ENCODE measurements around the gene STX4.
A peak's percentile ranks its signal among the peaks of the same experiment; 100 is the strongest.

The STX4 gene

GRCh38 chr16:31064882-31065461 is 31.6 kb downstream of the STX4 start:
- DNase-seq (ENCODE audit: low spot score) = no peak

GRCh38 chr16:31067342-31067741 is 34.0 kb downstream of the STX4 start:
- no peak for DNase-seq (ENCODE audit: low spot score)

GRCh38 chr16:31071861-31072260 is 38.5 kb downstream of the STX4 start:
- DNase-seq (ENCODE audit: low spot score) = no peak

- peak; percentile 42 for DNase-seq (ENCODE audit: low spot score)
These were observed 39.3 kb downstream of the STX4 start for GRCh38 chr16:31072540-31073141.

- DNase-seq (ENCODE audit: low spot score) = peak; percentile 88
These were observed 40.0 kb downstream of the STX4 start for GRCh38 chr16:31073142-31073969.

GRCh38 chr16:31073970-31074813 is 40.8 kb downstream of the STX4 start, which contains the start of the genes ZNF646 and ZNF668:
Gene ZNF646 (plus strand): TSS chr16:31074422. CDS start chr16:31076325, 1,903 bp downstream.
Gene ZNF668 (minus strand): TSS chr16:31074240. CDS start chr16:31064459, 9,781 bp downstream.
- DNase-seq (ENCODE audit: low spot score) = peak; percentile 96

GRCh38 chr16:31074814-31075183 is 41.4 kb downstream of the STX4 start:
- DNase-seq (ENCODE audit: low spot score) = no peak

- no peak for DNase-seq (ENCODE audit: low spot score)
These were observed 43.0 kb downstream of the STX4 start for GRCh38 chr16:31076319-31076718.

- no peak for DNase-seq (ENCODE audit: low spot score)
These were observed 43.7 kb downstream of the STX4 start for GRCh38 chr16:31077024-31077423.

- no peak for DNase-seq (ENCODE audit: low spot score)
These were observed 44.4 kb downstream of the STX4 start for GRCh38 chr16:31077592-31078396.

GRCh38 chr16:31078597-31079341 is 45.4 kb downstream of the STX4 start:
- DNase-seq (ENCODE audit: low spot score) = no peak

- DNase-seq (ENCODE audit: low spot score) = no peak
These were observed 46.1 kb downstream of the STX4 start for GRCh38 chr16:31079342-31079944.

- no peak for DNase-seq (ENCODE audit: low spot score)
These were observed 46.8 kb downstream of the STX4 start for GRCh38 chr16:31080035-31080629.

- no peak for DNase-seq (ENCODE audit: low spot score)
These were observed 47.5 kb downstream of the STX4 start for GRCh38 chr16:31080756-31081419.

GRCh38 chr16:31081428-31082351 is 48.3 kb downstream of the STX4 start:
- no peak for DNase-seq (ENCODE audit: low spot score)

- no peak for DNase-seq (ENCODE audit: low spot score)
These were observed 49.1 kb downstream of the STX4 start for GRCh38 chr16:31082368-31083045.

GRCh38 chr16:31083081-31083480 is 49.7 kb downstream of the STX4 start:
- DNase-seq (ENCODE audit: low spot score) = no peak
